Central memory CD8-positive, alpha-beta T cell (primary cell): ENCODE measurements around the gene DZIP1L.

Experiments used
- ATAC-seq: fragments of 150-1000 bp; cut with Tn5 transposase; replicated peaks from 2 replicates; pipeline ENCODE4 v1.10.0; 2022; ENCODE audit warnings: mild to moderate bottlenecking, moderate FRiP score, moderate number of reproducible peaks; ENCODE audit not compliant: poor library complexity, severe bottlenecking; ENCODE audit errors: extremely low read depth
- DNase-seq, 2 donors: peaks; one replicate each; pipeline ENCODE4 v3.0.0; 2021; ENCODE audit warnings: low spot score in 2 of 2
- H3K27ac Mint-ChIP-seq: one replicate; pipeline ENCODE4 v1.8.0; 2022; ENCODE audit warnings: low read depth, mild to moderate bottlenecking, moderate library complexity, mixed read lengths
- H3K27me3 Mint-ChIP-seq: one replicate; pipeline ENCODE4 v1.8.0; 2022; ENCODE audit warnings: mixed read lengths
- H3K36me3 Mint-ChIP-seq: one replicate; pipeline ENCODE4 v1.8.0; 2022; ENCODE audit warnings: mild to moderate bottlenecking, moderate library complexity, mixed read lengths; ENCODE audit not compliant: insufficient read depth
- H3K4me1 Mint-ChIP-seq: one replicate; pipeline ENCODE4 v1.8.0; 2022; ENCODE audit warnings: mixed read lengths
- H3K4me3 Mint-ChIP-seq: one replicate; pipeline ENCODE4 v1.8.0; 2022; ENCODE audit warnings: mild to moderate bottlenecking, moderate library complexity, mixed read lengths
- H3K9me3 Mint-ChIP-seq: one replicate; pipeline ENCODE4 v1.8.0; 2022; ENCODE audit warnings: mixed read lengths

The DZIP1L gene

DNA sequence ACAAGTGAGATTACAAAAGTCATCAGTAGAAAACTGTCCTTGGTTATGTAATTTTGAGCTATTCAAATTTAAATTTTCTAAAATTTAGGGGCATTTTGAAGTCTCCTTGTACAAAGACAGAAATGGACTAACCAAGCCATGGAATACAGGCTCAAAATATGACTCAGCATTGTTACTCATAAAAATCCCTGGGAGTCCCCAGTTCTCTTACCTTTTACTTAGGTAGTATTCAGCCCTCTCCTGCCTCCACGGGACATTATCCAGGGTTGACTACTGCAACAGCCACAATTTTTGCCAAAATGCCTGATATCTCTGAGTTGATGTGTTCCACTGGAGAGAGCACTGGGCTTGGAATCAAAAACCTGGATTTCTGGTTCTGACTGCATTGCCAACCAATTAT lies 80.5 kb downstream of the DZIP1L start:
- no peak for ATAC-seq

DNA sequence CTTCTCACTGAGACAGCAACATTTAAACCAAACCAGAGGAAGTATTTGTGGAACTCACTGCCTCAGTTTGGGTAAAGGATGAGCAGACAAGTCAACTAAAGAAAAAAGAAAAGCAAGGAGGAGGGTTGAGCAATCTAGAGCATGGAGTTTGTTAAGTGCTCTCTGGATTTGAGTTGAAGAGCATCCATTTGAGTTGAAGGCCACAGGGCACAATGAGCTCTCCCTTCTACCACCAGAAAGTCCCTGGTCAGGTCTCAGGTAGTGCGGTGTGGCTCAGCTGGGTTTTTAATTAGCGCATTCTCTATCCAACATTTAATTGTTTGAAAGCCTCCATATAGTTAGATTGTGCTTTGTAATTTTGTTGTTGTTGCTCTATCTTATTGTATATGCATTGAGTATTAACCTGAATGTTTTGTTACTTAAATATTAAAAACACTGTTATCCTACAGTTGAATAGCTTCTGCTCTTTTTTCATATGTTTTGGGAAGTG lies 82.2 kb downstream of the DZIP1L start:
- no peak overlapping the region for H3K4me3 Mint-ChIP-seq
- H3K4me1 Mint-ChIP-seq, result no peaks in the 10 kb centered on the region
- no peak for DNase-seq
- no peaks in the 10 kb centered on the region for H3K36me3 Mint-ChIP-seq
- peaks cover 51% of the 10 kb centered on the region for H3K27me3 Mint-ChIP-seq
- no peaks in the 10 kb centered on the region for H3K9me3 Mint-ChIP-seq
- ATAC-seq, result no peak
- no peak overlapping the region for H3K27ac Mint-ChIP-seq

More for the DNA sequence above, 80.5 kb downstream of the DZIP1L start:
- DNase-seq, result no peak
- no peaks in the 10 kb centered on the region for H3K9me3 Mint-ChIP-seq
- no peaks in the 10 kb centered on the region for H3K36me3 Mint-ChIP-seq
- H3K27ac Mint-ChIP-seq, result no peak overlapping the region
- no peak overlapping the region for H3K4me3 Mint-ChIP-seq
- no peaks in the 10 kb centered on the region for H3K4me1 Mint-ChIP-seq
- peaks cover 63% of the 10 kb centered on the region for H3K27me3 Mint-ChIP-seq

DNA sequence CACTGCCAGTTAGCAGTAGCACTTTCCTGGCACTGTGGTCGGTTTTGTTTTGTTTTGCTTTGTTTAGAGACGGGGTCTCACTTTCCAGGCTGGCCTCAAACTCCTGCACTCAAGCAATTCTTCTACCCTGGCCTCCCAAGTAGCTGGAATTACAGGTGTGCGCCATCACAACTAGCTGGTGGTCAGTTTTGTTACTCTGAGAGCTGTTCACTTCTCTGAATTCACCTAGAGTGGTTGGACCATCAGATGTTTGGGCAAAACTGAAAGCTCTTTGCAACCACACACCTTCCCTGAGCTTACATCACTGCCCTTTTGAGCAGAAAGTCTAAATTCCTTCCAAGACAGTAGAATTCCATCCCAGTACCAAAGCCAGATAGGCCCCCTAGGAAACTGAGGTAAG lies 82.8 kb downstream of the DZIP1L start:
- no peak overlapping the region for H3K4me3 Mint-ChIP-seq

DNA sequence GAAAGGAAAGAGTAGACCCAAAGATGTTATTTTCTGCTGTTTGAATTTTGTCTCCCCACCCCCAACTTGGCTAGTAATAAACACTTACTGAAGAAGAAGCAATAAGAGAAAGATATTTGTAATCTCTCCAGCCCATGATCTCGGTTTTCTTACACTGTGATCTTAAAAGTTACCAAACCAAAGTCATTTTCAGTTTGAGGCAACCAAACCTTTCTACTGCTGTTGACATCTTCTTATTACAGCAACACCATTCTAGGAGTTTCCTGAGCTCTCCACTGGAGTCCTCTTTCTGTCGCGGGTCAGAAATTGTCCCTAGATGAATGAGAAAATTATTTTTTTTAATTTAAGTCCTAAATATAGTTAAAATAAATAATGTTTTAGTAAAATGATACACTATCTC lies 83.9 kb downstream of the DZIP1L start:
- no peak overlapping the region for H3K4me3 Mint-ChIP-seq
- no peak for DNase-seq
- ATAC-seq, result no peak
- H3K27ac Mint-ChIP-seq, result no peak overlapping the region
- H3K9me3 Mint-ChIP-seq, result no peaks in the 10 kb centered on the region
- peaks cover 38% of the 10 kb centered on the region for H3K27me3 Mint-ChIP-seq
- no peaks in the 10 kb centered on the region for H3K4me1 Mint-ChIP-seq
- no peaks in the 10 kb centered on the region for H3K36me3 Mint-ChIP-seq

More for the DNA sequence above, 82.8 kb downstream of the DZIP1L start:
- DNase-seq (no peak), ATAC-seq (no peak)
- no peaks in the 10 kb centered on the region for H3K9me3 Mint-ChIP-seq
- no peaks in the 10 kb centered on the region for H3K4me1 Mint-ChIP-seq
- peaks cover 44% of the 10 kb centered on the region for H3K27me3 Mint-ChIP-seq
- H3K36me3 Mint-ChIP-seq, result no peaks in the 10 kb centered on the region
- H3K27ac Mint-ChIP-seq, result no peak overlapping the region

DNA sequence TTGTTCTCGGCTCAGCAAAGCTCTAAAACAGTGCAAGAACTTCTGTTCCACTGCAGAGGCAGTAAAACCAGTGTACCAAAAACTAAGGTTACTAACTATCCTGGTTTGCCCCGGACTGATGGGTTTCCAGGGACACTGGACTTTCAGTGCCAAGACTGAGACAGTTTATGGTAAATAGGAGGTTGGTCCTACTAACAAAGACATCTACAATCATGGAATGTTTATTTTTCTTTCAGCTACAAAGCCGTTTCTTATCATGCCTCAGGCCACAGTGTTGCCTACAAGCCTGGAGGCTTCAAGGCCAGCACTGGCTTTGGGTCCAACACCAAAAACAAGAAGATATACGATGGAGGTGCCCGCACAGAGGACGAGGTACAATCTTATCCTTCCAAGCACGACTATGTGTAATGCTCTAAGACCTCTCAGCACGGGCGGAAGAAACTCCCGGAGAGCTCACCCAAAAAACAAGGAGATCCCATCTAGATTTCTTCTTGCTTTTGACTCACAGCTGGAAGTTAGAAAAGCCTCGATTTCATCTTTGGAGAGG lies 84.6 kb downstream of the DZIP1L start:
- H3K4me1 Mint-ChIP-seq, result no peaks in the 10 kb centered on the region
- DNase-seq (no peak), ATAC-seq (no peak)
- peaks cover 43% of the 10 kb centered on the region for H3K27me3 Mint-ChIP-seq
- H3K36me3 Mint-ChIP-seq, result no peaks in the 10 kb centered on the region
- H3K27ac Mint-ChIP-seq, result no peak overlapping the region
- H3K9me3 Mint-ChIP-seq, result no peaks in the 10 kb centered on the region
- H3K4me3 Mint-ChIP-seq, result no peak overlapping the region

DNA sequence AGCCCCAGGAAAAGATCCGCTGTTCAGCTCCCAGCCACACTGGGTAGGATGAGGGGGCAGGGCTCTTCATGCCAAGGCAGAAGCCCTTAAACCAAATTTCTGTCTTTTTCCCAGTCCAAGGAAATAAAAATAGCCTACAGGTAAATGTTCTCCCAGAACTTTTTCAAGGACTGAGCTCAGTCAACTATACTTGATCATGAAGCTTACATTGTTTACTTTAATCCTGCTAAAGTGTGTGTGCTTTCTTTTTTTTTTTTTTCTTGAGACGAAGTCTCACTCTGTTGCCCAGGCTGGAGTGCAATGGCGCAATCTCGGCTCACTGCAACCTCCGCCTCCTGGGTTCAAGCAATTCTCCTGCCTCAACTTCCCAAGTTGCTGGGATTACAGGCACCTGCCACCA lies 87.6 kb downstream of the DZIP1L start:
- H3K27ac Mint-ChIP-seq, result no peak overlapping the region

DNA sequence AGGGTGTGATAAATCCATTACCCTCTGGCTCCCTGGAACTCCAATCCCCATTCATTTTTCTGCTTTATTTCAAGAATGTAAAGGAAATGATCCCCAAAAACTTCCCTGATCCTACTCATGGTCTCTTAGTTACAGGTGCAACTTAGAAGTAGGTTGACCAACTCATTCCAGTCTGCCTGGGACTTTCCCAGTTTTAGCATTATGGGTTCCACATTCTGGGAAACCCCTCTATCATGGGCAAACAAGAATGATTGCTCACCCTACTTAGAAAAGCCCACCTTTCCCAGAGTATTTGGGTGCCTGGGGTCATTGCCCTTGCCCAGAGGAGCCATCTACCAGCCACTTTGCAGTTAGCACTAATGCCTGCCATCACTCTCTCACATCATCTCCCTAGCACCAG lies 89.9 kb downstream of the DZIP1L start:
- Mint-ChIP-seq H3K9me3 (no peaks in the 10 kb centered on the region), H3K4me3 (no peak overlapping the region), H3K36me3 (no peaks in the 10 kb centered on the region), H3K27me3 (peaks cover 17% of the 10 kb centered on the region), H3K27ac (no peak overlapping the region), H3K4me1 (no peaks in the 10 kb centered on the region)
- ATAC-seq (no peak), DNase-seq (no peak)

More for the DNA sequence above, 87.6 kb downstream of the DZIP1L start:
- peaks cover 29% of the 10 kb centered on the region for H3K27me3 Mint-ChIP-seq
- ATAC-seq (no peak), DNase-seq (no peak)
- H3K4me3 Mint-ChIP-seq, result no peak overlapping the region
- no peaks in the 10 kb centered on the region for H3K9me3 Mint-ChIP-seq
- no peaks in the 10 kb centered on the region for H3K36me3 Mint-ChIP-seq
- no peaks in the 10 kb centered on the region for H3K4me1 Mint-ChIP-seq

DNA sequence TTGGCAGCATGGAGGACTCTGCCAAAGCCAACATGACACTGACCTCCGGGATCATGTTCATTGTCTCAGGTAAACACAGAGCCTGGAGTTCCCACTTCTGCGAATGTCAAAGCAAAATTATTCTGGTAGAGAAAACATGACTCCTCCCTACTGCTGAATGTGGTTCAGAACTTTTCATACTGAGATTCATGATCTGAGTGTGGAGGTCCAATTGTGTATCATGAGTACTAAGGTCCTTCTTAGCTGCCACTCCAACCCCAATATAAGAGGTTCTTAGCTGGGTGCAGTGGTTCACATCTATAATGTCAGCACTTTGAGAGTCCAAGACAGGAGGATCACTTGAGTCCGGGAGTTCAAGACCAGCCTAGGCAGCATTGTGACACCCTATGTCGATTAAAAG lies 91.7 kb downstream of the DZIP1L start:
- peaks cover 17% of the 10 kb centered on the region for H3K27me3 Mint-ChIP-seq
- no peak overlapping the region for H3K4me3 Mint-ChIP-seq
- H3K4me1 Mint-ChIP-seq, result no peaks in the 10 kb centered on the region
- H3K36me3 Mint-ChIP-seq, result no peaks in the 10 kb centered on the region
- ATAC-seq, result no peak
- H3K27ac Mint-ChIP-seq, result no peak overlapping the region
- H3K9me3 Mint-ChIP-seq, result no peaks in the 10 kb centered on the region
- DNase-seq, result no peak

DNA sequence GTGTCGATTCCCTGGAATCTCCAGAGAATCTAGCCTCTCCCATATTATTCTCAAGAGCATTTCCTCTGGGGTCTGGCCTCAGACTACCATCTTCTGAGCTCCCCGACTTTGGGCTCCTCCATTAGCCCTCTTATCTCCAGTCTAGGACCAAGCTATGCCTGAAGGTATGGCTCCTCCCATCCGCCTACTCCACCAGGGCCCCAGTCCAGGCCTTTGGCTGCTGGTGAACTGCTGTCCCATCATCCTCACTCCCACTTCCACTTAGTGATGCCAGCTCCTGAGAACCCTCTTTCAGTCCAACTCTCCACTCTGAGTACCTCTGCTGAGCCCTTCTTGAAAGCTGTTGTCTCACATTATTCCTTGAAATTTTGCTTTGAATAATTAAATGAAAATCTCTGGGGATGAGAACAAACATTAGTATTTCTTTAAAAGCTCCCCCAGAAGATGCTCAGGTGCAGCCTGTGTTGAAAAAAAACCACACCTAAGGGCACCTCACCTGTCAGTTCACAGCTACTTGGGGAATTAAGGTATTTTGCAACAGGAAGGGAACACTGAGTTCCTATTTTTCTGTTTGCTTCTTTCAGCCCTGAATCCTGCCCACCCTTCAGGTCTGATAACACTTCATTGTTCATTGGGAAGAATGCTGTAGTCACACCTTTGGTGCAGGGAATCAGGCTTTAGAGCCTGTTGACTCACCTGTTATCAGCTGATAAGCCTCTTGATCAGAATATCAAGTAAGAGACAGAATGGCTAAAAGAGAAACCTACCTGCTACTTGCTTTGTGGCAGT lies 95.9 kb downstream of the DZIP1L start:
- Mint-ChIP-seq H3K36me3 (no peaks in the 10 kb centered on the region), H3K4me3 (no peak overlapping the region), H3K27ac (no peak overlapping the region), H3K4me1 (no peaks in the 10 kb centered on the region), H3K9me3 (no peaks in the 10 kb centered on the region), H3K27me3 (no peaks in the 10 kb centered on the region)
- DNase-seq (no peak), ATAC-seq (no peak)

DNA sequence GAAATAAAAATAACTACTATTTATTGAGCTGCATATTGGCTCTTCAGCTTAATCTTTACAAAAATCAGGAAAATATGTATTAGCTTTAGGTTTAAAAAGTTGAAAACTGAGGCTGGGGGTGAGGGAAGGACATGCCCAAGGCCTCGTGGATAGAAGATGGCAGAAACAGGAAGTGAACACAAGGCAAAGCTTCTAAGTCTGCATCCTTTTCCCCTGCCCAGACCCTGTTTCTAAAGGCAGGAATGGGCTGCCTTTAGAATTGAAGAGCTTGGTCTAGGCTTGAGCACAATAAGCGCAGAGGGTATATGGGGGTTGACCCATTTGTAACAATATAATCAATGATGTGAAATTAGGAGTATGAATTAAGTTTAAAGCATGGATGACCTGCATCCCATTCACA lies 99.3 kb downstream of the DZIP1L start:
- ATAC-seq (no peak), DNase-seq (no peak)
- H3K9me3 Mint-ChIP-seq, result no peaks in the 10 kb centered on the region
- H3K27ac Mint-ChIP-seq, result no peak overlapping the region
- H3K4me3 Mint-ChIP-seq, result no peak overlapping the region
- no peaks in the 10 kb centered on the region for H3K4me1 Mint-ChIP-seq
- H3K36me3 Mint-ChIP-seq, result no peaks in the 10 kb centered on the region
- H3K27me3 Mint-ChIP-seq, result no peaks in the 10 kb centered on the region

DNA sequence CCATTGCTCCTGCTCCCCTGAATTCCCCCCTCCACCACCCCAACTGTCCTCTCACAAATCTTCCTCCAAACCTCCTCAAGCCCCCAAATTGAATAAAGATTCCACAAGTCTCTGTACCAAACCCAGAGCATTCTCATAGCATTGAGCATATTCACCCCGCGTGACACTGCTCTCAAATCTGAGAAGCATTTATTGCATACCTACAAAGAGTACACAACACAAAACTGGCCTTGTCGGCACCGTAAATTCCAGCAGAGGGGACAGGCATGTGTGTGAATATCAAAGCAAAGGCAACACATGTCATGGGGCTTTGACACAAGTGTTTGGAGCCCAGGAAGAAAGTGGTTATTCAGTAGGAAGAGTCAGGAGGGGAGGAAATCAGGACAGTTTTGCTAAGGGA lies 102.9 kb downstream of the DZIP1L start:
- Mint-ChIP-seq H3K27me3 (peaks cover under 1% of the 10 kb centered on the region), H3K4me3 (no peak overlapping the region), H3K9me3 (no peaks in the 10 kb centered on the region), H3K27ac (no peak overlapping the region), H3K4me1 (no peaks in the 10 kb centered on the region), H3K36me3 (no peaks in the 10 kb centered on the region)
- no peak for DNase-seq
- ATAC-seq, result no peak
